Tibial artery (tissue), 4 donors: Measurements from ENCODE around the gene PARD6A.

ENCODE experiments used
- DNase-seq, 2 donors: peaks; one replicate each; pipeline ENCODE4 v3.0.0-alpha.2; 2019
- H3K27ac ChIP-seq, 2 donors: fragments of 200-600 bp; sonication (generic) in 1 of 2; 1 replicate in 1 of 2; 2 replicates in 1 of 2; pipeline ENCODE4 v1.5.1; 2018 to 2019; ENCODE audit warnings: mild to moderate bottlenecking in 1 of 2
- H3K27me3 ChIP-seq, 2 donors: fragments of 200-600 bp; sonication (generic) in 1 of 2; one replicate each; pipeline versions ENCODE4 v1.5.1 to v1.6.0; 2016 to 2019
- H3K36me3 ChIP-seq, 3 donors: fragments of 200-600 bp; sonication (generic) in 2 of 3; one replicate each; pipeline ENCODE4 v1.5.1; 2016 to 2019; ENCODE audit warnings: mild to moderate bottlenecking in 2 of 3
- H3K4me1 ChIP-seq, 4 donors: fragments of 200-600 bp; sonication (generic) in 2 of 4; 1 replicate in 3 of 4; 2 replicates in 1 of 4; pipeline ENCODE4 v1.5.1; 2016 to 2019
- H3K4me3 ChIP-seq, 2 donors: fragments of 200-600 bp; sonication (generic) in 1 of 2; 1 replicate in 1 of 2; 2 replicates in 1 of 2; pipeline ENCODE4 v1.5.1; 2018 to 2019; ENCODE audit warnings: mild to moderate bottlenecking in 2 of 2
- H3K9me3 ChIP-seq, 3 donors: fragments of 200-600 bp; sonication (generic) in 1 of 3; one replicate each; pipeline ENCODE4 v1.5.1; 2016 to 2019
- intact Hi-C: fragments of 100-400 bp; cut with DNase I; formaldehyde crosslinking; loops from one replicate; pipeline ENCODE4 v1.15.0; 2023; ENCODE audit warnings: low total_unique reads
- TF ChIP-seq, protein P1 (sequence below), 2 experiments: fragments of 200-600 bp in 1 of 2; fragments of 450-650 bp in 1 of 2; IDR thresholded peaks; one replicate each; pipeline ENCODE4 v1.5.1; 2017 to 2019; ENCODE audit warnings: antibody characterized with exemption in 2 of 2, mild to moderate bottlenecking in 1 of 2, moderate library complexity in 1 of 2

The PARD6A gene

DNA sequence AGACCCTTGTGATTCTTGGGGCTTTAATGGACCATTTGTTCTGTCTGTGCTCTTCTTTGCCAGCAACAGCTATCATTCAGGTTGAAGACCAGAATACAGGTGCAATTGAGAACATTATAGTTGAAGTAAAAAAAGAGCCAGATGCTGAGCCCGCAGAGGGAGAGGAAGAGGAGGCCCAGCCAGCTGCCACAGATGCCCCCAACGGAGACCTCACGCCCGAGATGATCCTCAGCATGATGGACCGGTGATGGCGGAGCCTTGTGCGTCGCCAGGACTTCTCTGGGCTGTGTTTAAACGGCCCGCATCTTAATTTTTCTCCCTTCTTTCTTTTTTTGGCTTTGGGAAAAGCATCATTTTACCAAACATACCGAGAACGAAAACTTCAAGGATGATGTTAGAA lies 23.1 kb upstream of the PARD6A start:
- H3K9me3 ChIP-seq, result no peaks in the 10 kb centered on the region
- TF ChIP-seq, protein P1, sequence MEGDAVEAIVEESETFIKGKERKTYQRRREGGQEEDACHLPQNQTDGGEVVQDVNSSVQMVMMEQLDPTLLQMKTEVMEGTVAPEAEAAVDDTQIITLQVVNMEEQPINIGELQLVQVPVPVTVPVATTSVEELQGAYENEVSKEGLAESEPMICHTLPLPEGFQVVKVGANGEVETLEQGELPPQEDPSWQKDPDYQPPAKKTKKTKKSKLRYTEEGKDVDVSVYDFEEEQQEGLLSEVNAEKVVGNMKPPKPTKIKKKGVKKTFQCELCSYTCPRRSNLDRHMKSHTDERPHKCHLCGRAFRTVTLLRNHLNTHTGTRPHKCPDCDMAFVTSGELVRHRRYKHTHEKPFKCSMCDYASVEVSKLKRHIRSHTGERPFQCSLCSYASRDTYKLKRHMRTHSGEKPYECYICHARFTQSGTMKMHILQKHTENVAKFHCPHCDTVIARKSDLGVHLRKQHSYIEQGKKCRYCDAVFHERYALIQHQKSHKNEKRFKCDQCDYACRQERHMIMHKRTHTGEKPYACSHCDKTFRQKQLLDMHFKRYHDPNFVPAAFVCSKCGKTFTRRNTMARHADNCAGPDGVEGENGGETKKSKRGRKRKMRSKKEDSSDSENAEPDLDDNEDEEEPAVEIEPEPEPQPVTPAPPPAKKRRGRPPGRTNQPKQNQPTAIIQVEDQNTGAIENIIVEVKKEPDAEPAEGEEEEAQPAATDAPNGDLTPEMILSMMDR (IDR thresholded peaks at IDR 0.05), result no peak
- H3K4me1 ChIP-seq, result peaks cover 3 to 11% (median 9%) of the 10 kb centered on the region in 4 donors
- DNase-seq, result no peak
- H3K4me3 ChIP-seq, result no peak overlapping the region
- H3K27me3 ChIP-seq, result no peaks in the 10 kb centered on the region
- intact Hi-C loops, result no loop called here
- no peak overlapping the region for H3K27ac ChIP-seq
- H3K36me3 ChIP-seq, result peaks cover 54 to 73% (median 55%) of the 10 kb centered on the region in 3 donors

- peak overlapping the region in 1 of 2 donors; percentile 20 for H3K27ac ChIP-seq
- H3K27me3 ChIP-seq, result peaks cover 7 to 27% of the 10 kb centered on the region in 2 donors
- H3K9me3 ChIP-seq, result no peaks in the 10 kb centered on the region
- intact Hi-C loops, result no loop called here
- peak; percentile 61 to 92 for DNase-seq
- H3K36me3 ChIP-seq, result peaks cover 19 to 30% (median 27%) of the 10 kb centered on the region in 3 donors
- TF ChIP-seq, protein P1 (IDR thresholded peaks at IDR 0.05), result no peak
- peaks cover 3 to 23% (median 17%) of the 10 kb centered on the region in 4 donors for H3K4me1 ChIP-seq
- H3K4me3 ChIP-seq, result no peak overlapping the region
Observed at GRCh38 chr16:67641779-67642708, 18.7 kb upstream of the PARD6A start.

GRCh38 chr16:67644038-67644437 lies 16.7 kb upstream of the PARD6A start:
- no peaks in the 10 kb centered on the region for H3K9me3 ChIP-seq
- H3K4me3 ChIP-seq, result no peak overlapping the region
- intact Hi-C loops, result no loop called here
- TF ChIP-seq, protein P1 (IDR thresholded peaks at IDR 0.05), result no peak
- H3K4me1 ChIP-seq, result peaks cover 3 to 30% (median 21%) of the 10 kb centered on the region in 4 donors
- no peak for DNase-seq
- peaks cover 7 to 47% of the 10 kb centered on the region in 2 donors for H3K27me3 ChIP-seq
- no peak overlapping the region for H3K27ac ChIP-seq
- H3K36me3 ChIP-seq, result peaks cover under 1 to 10% (median 7%) of the 10 kb centered on the region in 3 donors

GRCh38 chr16:67645397-67646121 lies 15.2 kb upstream of the PARD6A start:
- Histone ChIP-seq H3K36me3 (no peaks in the 10 kb centered on the region), H3K27me3 (peaks cover 7 to 62% of the 10 kb centered on the region in 2 donors), H3K9me3 (no peaks in the 10 kb centered on the region), H3K4me1 (peaks cover 3 to 39% (median 24%) of the 10 kb centered on the region in 4 donors), H3K4me3 (peak overlapping the region in 1 of 2 donors; percentile 29), H3K27ac (no peak overlapping the region)
- DNase-seq, result no peak
- intact Hi-C loops, result no loop called here
- TF ChIP-seq, protein P1 (IDR thresholded peaks at IDR 0.05), result no peak

- no peaks in the 10 kb centered on the region for H3K36me3 ChIP-seq
- H3K4me1 ChIP-seq, result peaks cover 3 to 32% (median 18%) of the 10 kb centered on the region in 4 donors
- H3K27me3 ChIP-seq, result peaks cover 7 to 79% of the 10 kb centered on the region in 2 donors
- H3K27ac ChIP-seq, result no peak overlapping the region
- intact Hi-C loops, result no loop called here
- H3K9me3 ChIP-seq, result no peaks in the 10 kb centered on the region
- no peak for DNase-seq
- no peak overlapping the region for H3K4me3 ChIP-seq
- TF ChIP-seq, protein P1 (IDR thresholded peaks at IDR 0.05), result no peak
Observed at GRCh38 chr16:67647111-67647651, 13.6 kb upstream of the PARD6A start.
